Measurements from ENCODE around the gene TYMP. TPM values are rescaled to one million over a fixed set of nuclear protein-coding genes. Genes with fewer than 3 reads are reported as not detected.
A peak's percentile ranks its signal among the peaks of the same experiment; 100 is the strongest.

Gene TYMP
- polyA plus RNA-seq, 3 donors, result 1.4 to 3.0 (median 1.9) TPM

DNA sequence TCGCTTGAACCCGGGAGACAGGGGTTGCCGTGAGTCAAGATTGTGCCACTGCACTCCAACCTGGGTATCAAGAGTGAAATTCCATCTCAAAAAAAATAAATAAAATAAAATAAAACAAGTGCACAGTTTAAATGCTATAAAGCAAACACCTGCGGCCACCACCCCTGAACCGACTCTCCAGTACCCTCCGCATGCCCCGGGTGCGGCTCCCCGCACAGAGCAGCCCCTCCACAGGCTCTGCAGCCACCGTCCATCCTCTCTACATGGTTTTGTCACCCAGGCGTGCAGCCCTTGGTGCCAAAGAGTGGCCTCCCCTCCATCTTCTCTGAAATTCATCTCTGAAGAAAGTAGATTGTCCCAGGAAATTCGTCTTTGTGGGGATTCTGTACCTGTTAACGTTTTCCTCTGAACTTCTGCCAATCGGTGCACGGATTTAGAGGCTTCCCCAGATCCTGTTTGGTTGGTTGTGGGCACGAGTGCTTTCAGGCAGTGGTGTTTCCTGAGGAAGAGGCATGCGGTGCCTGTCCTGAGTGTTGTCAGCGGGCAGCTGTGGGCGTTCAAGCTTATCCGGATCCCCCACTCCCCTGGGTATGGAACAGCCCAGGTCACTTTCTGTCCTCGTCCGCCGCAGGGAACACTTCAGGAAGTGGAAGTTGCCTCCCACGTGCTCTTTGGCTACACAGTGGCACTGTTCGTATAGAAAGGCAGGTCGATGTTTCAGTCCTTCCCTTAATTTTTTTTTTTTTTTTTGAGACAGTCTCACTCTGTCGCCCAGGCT is 39.1 kb downstream of the TYMP start:
- DNase-seq (ENCODE audit: extremely low read depth in 1 of 11, low read depth in 9 of 11, low spot score in 4 of 11), result no peak

DNA sequence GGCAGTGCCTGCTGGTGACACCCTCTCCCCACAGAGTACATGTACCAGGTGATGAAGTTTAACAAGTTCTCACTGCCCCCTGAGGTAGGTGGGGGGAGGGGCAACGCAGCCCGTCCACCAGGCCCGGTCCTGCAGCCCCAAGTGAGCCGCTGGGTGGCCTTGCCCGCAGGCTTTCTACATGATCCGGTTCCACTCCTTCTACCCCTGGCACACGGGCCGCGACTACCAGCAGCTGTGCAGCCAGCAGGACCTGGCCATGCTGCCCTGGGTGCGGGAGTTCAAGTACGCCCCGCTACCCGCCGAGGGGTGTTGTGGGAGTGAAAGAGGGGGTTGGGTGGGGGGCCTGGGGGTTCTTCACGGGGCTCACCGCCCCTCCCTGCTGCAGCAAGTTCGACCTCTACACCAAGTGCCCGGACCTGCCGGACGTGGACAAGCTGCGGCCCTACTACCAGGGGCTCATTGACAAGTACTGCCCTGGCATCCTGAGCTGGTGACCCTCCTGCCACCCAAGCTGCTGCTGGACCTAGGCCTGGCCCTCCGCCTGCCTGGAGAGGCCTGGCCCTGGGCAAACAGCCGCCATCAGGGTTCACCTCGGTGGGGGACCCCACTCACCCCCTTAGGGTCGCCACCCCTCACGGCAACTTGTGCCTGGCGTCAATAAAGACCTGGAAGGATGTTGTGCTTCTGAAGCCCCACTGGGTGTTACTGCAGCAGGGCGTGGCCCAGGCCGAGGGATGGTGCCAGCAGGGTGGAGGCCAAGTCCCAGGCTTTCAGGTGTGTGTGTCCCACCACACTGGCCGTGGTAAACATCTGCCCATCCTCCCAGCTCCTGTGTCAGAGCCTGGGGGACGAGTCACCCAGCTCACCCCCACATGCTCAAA is 40.2 kb downstream of the TYMP start:
- no peak for DNase-seq (ENCODE audit: extremely low read depth in 1 of 11, low read depth in 9 of 11, low spot score in 4 of 11)

DNA sequence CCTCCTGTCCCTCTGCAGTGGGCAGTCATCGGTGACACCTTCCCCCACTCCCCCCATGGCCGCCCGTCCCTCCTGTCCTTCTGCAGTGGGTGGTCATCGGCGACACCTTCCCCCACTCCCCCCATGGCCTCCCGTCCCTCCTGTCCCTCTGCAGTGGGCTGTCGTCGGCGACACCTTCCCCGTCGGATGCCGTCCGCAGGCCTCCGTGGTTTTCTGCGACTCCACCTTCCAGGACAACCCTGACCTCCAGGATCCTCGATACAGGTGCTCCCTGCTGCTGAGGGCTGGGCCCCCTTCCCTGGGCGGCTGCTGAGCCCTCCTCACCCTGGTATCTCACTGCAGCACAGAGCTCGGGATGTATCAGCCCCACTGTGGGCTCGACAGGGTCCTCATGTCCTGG is 40.9 kb downstream of the TYMP start:
- no peak for DNase-seq (ENCODE audit: extremely low read depth in 1 of 11, low read depth in 9 of 11, low spot score in 4 of 11)

DNA sequence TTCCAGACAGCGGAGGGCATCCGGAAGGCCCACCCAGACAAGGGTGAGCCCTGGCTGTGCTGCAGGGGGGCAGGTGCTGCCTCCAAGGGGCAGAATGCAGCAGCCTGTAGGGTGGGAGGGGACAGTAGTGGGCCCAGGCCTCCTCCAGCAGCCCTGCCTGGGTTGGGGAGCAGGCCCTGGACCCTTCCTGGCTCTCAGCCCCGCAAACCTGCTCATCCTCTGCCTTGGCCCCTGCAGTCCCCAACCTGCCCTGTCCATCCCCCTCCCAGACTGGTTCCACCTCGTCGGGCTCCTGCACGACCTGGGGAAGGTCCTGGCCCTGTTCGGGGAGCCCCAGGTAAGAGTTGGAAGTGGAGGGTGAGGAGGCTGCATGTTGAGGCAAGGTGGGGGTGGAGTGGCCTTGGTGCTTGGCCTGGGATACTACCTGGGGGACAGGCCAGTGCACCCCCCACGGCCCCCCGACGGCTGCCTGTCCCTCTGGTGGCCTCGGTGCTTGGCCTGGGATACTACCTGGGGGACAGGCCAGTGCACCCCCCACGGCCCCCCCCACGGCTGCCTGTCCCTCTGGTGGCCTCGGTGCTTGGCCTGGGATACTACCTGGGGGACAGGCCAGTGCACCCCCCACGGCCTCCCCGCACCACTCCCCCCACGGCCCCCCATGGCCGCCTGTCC is 41.7 kb downstream of the TYMP start:
- no peak for DNase-seq (ENCODE audit: extremely low read depth in 1 of 11, low read depth in 9 of 11, low spot score in 4 of 11)

DNA sequence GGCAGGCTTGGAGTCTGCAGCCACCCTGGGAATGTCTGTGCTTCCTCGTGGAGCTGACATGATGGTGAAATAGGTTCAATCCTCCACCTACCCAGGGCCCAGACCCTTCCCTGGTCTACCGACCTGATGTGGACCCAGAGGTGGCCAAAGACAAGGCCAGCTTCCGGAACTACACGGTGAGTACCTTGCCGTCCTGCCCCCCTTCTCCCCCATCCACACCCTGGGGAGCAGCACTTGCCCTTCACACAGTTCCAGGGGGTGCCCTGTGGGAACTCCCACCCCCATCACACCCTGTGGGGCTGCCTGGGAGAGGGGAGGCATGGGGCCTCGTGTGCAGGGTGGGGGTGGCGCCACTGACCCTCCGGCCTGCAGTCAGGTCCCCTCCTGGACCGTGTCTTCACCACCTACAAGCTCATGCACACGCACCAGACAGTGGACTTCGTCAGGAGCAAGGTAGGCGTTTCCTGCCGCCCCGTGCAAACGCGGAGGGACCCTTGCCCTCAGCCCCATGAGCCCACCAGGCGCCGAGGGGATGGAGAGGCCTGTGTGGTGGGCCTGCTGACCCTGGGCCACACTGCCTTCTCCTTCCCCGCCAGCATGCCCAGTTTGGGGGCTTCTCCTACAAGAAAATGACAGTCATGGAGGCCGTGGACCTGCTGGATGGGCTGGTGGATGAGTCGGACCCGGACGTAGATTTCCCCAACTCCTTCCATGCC is 42.4 kb downstream of the TYMP start:
- no peak for DNase-seq (ENCODE audit: extremely low read depth in 1 of 11, low read depth in 9 of 11, low spot score in 4 of 11)

DNA sequence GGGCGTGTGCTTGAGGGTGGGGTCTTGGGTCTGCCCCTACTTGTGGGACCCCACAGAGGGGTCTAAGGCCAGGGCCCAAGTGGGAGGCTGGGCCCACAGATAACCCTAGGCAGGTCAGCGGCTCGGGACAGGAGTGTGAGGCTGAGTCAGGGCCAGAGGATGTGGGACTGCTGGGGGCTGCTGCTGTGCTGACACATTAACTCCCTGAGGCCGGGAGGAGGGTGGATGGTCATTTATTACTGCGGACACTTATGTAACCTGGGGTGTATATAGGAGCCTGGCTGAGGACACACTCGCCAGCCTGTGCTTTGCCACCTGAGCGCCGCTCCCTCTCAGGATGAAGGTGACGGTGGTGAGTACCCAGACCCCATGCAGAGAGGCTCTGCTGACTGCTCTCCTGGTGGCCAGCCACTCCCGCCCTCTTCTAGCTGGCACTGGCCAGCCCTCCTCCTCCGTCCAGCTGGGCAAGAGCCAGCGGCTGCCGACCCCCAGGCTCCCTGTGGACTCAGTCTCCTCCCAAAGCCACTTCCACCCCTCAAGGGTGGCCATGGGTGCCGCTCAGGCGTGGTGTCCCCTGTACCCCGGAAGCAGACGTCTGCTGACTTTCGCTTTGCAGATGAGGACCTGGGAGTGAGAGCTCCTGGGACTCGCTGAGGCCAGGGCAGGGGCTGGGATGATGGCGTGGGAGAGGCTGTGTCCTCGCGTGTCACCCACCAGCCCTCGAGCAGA is 43.1 kb downstream of the TYMP start, which contains the start of gene MIOX:
MIOX (plus strand) TSS at position 299 of the 729 bp plus-strand sequence; CDS start at position 338, 39 bp downstream.
- no peak for DNase-seq (ENCODE audit: extremely low read depth in 1 of 11, low read depth in 9 of 11, low spot score in 4 of 11)

DNA sequence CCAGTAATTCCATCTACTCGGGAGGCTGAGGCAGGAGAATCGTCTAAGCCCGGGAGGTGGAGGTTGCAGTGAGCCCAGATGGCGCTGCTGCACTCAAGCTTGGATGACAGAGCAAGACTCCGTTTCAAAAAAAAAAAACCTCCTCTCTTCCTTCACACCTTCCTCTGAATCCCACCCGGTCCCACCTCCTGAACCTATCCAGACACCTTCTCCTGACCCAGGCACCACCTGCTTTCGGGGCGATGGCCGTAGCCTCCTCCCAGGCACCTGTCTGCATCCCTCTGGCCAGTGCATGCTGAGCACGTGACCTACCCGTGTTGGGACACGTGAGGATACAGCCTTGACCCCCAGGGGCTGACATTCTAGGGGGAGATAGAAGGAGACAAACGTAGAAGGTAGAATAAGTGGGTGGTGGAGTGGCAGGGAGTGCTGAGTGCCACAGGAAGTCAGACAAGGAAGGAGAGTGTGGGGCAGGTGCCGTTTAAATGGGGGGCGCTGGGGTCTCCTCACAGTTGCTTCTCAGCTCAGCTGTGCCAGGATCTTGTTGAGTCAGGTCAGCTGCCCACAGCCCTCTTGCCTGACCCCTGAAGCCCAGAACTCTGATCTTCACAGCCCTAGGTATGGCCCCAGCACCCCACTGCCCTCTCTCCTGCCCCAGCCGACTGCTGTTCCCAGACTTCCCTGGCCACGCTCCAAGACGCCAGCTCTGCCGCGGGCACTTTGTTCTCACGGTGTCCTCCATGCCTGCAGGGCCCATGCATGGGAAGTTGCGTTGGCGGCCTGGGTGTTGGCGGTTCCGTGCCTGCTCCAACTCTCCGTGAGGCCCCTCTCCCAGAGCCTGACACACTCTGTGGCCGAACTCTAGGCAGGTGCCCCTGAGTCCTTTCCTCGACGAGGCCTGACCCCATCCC is 44.3 kb downstream of the TYMP start:
- no peak for DNase-seq (ENCODE audit: extremely low read depth in 1 of 11, low read depth in 9 of 11, low spot score in 4 of 11)

DNA sequence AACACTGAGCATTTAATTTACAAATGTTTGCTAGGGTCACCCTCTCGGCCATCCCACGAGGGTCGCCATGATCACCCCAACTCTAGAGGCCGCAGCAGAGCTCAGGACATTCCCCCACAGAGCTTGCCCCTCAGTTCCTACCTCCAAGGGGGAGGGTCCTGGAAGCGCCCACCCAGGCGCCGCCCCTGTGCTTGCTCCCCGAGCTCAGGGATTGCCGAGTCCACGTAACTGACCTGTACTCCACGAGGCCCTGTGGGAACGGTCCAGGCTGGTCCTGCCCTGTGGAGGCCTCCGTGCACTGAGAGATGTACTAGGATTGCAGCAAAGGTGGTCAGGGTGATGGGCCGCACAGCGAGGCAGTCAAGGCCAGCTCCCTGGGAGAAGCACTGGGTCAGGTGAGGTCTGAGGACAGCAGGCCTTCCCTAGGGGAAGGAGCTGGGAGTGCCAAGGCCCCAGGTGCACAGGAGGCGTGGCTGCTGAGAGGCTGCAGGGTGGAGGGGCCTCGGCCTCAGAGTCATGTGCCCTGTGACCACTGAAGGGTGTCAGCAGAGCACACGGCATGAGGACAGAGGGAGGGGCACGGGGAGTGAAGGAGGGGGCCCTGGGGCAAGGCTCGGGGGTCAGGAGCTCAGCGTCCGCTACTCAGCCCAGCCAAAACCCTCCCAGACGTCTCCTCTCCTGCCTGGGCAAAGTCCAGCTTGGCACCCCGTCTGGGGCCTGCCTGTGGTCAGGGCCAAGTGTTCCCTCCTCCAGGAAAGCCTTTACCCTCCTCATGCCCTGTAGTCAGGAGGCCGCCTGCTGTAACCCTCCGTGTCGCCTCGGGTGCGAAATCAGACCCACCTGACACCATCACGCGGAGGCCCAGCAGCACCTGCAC is 45.6 kb downstream of the TYMP start:
- peak in 1 of 11 donors; percentile 55 for DNase-seq (ENCODE audit: extremely low read depth in 1 of 11, low read depth in 9 of 11, low spot score in 4 of 11)

DNA sequence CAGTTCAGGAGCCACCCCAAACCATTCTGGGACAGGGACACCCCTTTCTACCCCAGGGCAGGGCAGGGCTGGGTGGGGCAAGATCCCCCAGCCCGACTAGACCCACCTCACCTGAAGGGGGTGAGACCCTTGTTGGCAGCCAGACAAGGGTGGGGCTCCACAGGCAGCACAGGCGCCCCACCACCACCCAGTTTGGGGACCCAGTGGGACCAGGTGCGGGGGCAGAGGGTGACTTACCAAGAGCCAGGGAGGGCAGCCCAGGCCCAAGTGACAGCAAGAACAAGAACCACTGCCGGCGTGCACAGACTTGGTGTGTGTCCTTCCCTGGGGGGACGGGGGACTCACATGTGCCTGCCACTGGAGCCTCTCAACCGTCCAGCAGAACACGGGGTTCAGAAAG is 46.3 kb downstream of the TYMP start:
- no peak for DNase-seq (ENCODE audit: extremely low read depth in 1 of 11, low read depth in 9 of 11, low spot score in 4 of 11)

DNA sequence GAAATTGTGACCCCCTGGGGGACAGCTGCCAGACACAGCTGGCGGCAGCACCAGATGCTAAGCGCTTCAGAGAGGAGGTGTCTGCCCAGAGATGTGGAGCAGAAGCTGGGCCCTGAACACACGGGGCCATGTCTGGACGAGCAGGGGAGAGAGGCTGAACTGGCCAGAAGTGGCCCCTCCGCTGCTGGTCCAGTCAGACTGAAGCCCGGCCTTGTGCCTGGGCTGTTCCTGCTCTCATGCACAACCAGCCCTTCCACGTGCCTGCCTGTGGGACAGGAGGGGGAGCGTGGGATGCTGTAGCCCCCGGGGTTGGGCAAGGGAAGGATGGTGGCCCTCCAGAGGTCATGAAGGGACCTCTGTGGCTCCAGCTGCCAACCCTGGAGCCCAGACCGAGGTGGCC is 46.7 kb downstream of the TYMP start:
- DNase-seq (ENCODE audit: extremely low read depth in 1 of 11, low read depth in 9 of 11, low spot score in 4 of 11), result no peak

DNA sequence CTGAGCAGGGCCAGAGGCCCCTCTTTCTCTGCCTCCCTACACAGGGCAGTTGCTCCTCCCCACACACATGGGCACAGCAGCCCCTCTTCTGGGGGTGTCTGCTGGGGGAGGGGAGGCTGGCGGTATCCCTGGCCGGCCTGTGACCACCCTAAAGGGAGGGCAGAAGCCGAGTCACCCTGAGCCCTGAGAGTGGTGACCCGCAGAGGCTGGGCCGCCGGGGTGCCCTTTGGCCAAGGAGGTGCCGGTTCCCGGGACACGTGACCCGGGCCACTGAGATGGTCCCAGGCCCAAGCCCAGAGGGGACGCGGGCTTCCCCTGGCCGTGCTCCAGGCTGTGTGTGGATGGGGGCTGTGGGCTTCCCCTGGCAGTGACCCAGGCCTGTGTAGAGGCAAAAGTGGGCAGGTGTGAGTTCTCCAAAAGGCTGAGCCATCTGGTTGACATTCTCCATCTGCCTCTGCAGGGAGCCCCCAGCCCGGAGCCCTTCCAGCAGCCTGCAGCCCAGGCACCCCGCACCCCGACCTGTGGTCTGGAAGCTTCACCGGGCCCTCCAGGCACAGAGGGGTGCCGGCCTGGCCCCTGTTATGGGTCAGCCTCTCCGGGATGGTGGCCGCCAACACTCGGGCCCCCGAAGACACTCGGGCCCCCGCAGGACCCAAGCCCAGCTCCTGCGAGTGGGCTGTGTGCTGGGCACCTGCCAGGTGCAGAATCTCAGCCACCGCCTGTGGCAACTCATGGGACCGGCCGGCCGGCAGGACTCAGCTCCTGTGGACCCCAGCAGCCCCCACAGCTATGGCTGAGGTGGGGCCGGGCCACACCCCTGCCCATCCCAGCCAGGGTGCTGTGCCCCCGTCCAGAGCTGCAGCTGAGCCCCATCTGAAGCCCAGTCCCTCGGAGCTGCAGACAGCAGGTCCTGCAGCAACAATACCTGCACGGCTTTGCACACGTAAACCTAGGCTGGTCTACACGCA is 47.4 kb downstream of the TYMP start:
- DNase-seq (ENCODE audit: extremely low read depth in 1 of 11, low read depth in 9 of 11, low spot score in 4 of 11), result no peak

DNA sequence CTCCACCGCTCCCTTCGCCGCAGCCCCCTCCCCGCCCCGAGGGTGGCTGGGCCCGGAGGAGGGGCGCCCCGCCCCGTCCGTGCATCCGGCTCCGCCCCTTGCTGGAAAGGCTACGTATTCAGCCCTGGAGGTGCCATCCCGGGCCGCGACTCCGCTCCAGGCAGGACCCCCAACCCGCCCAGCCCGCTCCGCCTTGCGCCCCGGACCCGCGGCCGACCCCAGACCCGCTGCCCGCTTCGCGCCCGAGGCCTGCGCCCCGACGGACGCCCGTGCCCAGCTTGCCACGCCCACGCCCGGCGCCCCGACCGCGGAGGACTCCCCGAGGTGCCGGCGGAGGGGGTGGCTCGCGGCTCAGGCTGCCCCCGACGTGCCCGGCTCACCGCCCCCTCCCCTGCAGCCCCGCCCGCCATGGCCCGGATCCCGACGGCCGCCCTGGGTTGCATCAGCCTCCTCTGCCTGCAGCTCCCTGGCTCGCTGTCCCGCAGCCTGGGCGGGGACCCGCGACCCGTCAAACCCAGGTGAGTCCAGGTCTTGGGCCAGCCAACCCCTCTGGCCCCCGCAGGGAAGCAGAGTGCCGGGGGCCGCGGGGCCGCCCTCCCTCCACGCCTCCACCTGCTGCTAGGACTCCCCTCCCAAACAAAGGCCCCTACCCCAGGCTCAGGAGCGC is 48.2 kb downstream of the TYMP start, which contains the start of gene ADM2:
ADM2 (plus strand) TSS at position 104 of the 667 bp plus-strand sequence; CDS start at position 409, 305 bp downstream.
- DNase-seq (ENCODE audit: extremely low read depth in 1 of 11, low read depth in 9 of 11, low spot score in 4 of 11), result no peak

DNA sequence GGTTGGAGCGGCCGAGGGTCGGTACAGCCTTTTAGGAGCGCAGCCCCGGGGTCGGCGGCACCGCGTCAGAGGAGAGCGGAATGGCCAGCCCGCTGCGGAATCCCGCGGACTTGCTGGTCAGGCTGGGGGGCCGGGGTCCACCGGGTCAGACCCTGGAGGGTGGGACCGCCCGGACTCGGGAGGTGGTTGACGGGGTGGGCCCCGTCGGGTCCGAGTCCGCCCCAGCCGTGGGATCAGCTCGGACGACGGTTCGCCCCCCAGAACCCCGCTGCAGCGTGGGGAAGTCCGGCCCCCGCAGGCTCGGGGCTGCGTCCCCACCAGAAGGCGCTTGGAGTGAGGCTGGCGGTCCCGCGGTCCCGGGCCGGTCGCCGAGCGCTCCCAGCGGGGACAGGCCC is 48.8 kb downstream of the TYMP start:
- no peak for DNase-seq (ENCODE audit: extremely low read depth in 1 of 11, low read depth in 9 of 11, low spot score in 4 of 11)

DNA sequence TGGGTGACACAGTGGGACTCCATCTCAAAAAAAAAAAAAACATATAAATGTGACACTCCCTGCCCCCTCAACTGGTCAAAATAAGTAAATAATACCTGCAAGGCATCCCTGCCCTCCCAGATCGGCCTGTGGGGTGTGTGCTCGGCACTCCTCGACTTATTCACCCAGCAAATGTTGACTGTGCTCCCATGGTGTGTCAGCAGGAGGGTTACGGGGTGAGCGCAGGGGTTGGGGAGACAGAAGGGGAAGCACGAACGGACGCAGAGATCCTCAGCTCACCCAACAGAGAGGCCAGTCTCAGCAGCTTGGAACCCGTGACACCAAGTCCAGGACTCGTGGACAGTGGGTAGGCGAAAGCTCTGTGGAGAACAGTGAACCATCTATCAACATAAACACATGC is 50.1 kb downstream of the TYMP start:
- no peak for DNase-seq (ENCODE audit: extremely low read depth in 1 of 11, low read depth in 9 of 11, low spot score in 4 of 11)

DNA sequence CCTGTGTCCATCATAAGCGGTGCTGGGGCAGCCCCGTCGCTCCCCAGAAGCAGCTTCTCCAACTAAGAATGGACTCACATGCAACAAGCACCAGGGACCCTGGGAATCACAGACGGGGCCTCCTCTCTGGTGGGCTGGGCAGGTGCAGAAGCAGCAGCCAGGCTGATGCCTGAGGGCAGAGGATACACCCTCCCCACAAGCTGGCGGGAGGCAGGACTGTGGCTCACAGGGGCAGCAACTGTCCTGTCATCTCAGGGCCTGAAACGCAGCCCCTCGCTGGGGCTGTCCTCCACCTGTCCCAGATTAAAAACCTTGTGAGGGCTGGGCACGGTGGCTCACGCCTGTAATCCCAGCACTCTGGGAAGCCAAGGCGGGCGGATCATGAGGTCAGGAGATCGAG is 51.9 kb downstream of the TYMP start:
- no peak for DNase-seq (ENCODE audit: extremely low read depth in 1 of 11, low read depth in 9 of 11, low spot score in 4 of 11)
